Renal cortex interstitium (tissue), 11 donors: ENCODE measurements around the gene GRIP1. TPM values are rescaled to one million over a fixed set of nuclear protein-coding genes. Genes with fewer than 3 reads are reported as not detected.

Experiments used
- DNase-seq, 11 donors: peaks; one replicate each; pipeline ENCODE4 v3.0.0-alpha.2; 2013; ENCODE audit warnings: low read depth in 9 of 11, low spot score in 4 of 11; ENCODE audit errors: extremely low read depth in 1 of 11
- polyA plus RNA-seq, 3 donors: library from polyadenylated mRNA; unstranded; fragments of 120-200 nt; gene quantifications; one replicate each; pipeline ENCODE4 v1.2.1, GENCODE V29; 2013; ENCODE audit not compliant: insufficient read length in 3 of 3

GRIP1 gene
- polyA plus RNA-seq, 3 donors, result 23.0 to 27.4 (median 26.7) TPM

DNA sequence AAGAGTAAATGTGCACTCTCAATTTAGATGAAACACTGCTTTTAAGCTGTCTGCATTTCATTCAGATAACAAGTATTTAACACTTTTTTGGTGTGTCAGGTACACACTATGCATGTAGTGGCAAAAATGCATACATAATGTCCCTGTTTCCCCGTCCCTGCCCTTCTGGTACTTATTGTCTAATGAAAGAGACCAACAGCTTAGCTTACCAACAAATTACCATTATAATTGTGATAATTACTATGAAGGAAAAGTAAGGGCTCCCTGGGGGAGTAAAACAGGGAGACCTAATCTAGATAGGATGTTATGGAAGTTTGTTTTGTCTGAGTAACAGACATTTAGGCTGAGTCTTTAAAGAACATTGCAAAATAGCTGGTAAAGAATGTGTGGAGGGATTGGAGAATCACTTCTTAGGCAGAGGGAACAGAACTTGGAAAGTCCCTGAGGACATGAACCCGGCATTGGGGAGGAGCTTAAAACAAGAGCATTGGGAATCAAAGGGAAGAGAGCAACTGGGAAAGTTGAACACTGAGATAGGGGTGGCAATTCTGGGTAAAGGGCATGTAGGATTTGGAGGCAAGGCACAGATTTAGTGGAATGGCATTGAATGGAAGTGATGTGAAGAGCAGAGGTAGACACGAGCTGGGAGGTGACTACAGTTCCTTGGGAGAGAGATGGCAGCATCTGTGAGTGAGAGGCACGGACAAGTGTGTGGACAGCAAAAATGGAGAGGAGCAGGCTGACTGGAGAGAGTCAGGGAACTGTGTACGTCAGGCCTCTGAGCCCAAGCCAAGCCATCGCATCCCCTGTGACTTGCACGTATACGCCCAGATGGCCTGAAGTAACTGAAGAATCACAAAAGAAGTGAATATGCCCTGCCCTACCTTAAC is 181.6 kb downstream of the GRIP1 start:
- DNase-seq, result no peak

DNA sequence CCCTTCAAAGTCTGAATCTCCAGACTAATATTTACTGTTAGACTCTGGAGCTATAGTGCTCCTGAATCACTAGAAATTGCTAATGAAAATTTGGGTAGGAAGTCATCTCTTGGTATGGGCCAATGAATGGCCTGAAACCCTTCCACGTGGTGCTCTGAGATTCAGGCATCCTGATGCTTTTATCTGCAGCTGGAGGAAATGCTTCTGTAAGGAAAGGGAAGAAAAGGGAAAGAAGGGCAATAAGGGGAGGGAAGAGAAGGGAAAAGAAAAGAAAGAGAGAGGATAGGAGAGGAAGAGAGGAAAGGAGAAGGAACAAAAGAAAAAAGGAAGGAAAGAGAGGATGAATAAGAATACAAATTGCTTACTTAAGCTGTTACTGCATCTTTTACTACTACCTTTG is 182.3 kb downstream of the GRIP1 start:
- DNase-seq, result no peak

DNA sequence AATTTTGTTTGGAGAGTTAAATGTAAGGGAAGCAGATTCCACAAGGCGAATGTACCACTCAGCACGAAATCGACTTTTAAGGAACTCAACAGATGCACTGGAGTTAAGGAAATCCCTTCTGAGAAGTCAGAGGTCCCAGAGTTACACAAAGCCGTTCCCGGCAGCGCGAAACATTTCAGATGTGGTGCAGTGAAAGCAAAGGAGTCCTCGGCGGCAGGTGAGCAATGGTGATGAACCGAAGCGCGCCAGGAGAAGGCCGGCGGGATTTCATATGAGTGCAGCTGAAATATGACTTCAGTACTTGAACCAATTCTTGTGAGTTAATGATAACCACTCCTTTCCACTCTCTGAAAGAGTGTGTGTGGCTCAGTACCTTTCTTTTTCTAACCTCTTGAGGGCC is 183.2 kb downstream of the GRIP1 start:
- no peak for DNase-seq

DNA sequence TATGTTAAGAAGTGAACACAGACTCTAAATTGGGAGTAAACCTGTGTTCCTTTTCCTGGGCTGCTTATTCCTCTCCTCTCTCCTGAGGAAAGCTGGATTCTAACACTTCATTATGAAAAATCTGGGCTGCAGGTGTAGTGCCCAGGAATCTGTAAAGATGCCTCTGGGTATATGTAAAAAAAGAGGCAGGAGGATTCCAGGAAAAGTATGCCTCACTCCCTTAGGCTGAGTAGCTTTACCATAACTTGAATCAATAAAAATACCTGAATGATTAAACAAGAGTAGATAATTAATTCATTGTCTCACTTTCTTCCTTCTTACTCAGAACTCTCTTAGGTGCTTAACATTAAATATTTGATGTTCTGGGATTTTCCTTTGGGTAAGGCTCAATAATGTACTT is 185.1 kb downstream of the GRIP1 start:
- DNase-seq, result no peak

DNA sequence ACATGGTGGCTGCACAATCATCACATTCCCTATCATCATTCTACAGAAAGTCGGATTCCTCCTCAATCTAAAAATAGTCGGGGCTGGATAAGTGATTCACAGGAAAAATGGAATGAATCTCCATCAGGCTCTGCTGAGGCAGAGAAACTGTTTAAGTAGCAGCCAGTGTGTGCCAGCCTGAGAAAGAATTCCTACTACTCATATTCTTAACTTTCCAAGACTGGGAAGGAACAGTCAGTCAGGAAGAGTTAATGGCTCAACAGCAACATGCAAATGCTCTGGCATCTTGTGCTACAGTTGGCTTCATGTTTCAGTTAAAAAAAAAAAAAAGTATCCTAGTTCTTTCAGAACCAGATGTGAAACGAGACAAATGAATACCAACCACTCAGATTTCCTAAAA is 187.0 kb downstream of the GRIP1 start:
- DNase-seq, result no peak

DNA sequence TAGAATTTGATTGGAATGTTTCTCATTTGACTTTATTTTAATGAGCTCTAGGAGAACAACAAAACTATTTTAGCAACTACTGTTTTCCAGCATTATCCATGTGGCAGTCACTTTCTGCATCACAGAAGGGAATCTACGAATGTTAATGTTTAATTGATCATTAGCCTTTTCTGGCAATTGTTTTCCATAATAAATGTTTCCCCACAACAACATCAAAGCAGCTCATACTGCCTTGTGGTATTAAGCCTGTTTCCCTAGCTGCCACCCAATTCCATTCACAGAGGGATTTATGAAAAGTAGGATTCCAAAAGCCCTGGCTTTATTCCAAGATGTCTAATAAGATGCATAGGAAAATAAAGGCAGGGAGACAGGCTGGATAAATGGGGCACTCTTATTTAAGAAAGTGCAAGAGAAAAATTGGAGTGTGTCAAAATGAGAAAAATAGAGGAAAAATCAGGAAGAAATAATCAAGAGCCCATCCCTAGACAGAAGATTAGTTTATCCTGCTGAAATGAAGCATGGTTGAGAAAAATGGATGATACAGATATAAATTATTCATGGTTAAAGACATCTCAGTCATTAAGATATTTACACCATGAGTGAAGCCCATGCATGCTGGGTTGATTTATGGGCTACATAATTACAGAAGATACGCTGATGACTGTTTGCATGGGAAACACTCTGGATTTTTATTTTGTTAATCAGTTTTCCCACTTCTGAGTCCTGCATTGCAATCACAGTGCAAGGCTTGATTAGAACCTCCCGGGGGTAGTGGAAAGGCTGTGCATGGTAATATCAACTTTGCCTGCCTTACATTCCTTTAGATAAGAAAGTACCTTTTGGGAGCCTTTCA is 196.3 kb downstream of the GRIP1 start:
- DNase-seq, result no peak

DNA sequence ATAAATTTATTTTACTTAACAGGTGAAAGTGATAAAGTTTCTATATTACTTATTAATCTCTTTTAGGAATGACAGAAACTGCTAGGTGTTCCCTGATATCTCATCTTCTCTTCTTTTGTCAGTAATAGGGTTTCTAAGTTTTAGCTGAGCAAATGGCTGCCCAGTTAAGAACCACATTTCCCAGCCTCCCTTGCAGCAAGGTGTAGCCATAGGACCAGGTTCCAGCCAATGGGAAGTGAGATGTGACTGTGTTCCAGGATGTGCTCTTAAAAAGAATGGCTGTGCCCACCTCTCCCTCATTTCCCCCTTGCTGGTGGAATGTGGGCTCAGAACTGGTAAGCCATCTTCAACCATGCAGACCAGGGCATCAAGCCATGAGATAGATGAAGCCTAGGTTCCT is 210.9 kb downstream of the GRIP1 start:
- DNase-seq, result no peak

DNA sequence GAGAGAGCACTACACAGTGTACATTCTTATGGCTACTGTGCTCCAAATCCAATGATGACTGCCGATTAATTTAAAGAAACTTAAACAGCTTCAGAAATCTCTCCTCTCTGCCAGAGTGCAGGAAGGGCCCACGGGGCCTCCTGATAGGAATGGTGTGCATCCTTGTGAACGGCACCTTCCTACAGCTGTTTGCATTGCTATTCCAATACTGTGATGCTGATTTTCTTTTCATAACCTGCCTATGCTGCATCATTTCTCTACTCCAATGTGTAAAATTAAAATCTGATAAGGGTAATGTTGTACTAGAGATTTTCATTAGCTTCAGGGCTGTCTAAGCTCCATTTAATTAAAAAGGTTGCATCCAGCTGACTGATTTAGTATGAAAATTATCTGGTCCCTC is 217.5 kb downstream of the GRIP1 start:
- no peak for DNase-seq

DNA sequence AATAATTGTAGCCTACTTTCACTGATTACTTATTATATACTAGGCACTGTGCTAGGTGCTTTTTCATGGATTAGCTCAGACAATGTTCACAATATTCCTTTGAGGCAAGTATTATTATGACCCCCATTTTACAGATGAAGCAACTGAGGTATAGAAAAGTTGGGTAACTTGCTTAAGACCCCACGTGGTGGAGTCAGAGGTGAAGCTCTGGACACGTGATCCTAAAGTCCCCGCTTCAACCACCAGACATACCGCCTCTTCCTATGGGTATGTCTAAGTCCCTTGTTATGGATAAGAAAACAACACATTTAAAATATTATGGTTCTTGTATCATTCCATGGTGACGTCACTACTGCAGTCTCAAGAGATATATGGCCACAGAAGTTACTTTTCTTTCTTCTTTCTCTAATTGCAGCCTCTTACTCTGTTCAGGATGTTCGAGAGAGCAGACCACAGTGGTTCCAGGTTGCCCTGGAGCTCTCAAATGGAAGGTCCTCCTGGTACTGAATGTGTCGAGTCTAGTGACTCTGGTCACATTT is 218.9 kb downstream of the GRIP1 start:
- DNase-seq, result no peak

DNA sequence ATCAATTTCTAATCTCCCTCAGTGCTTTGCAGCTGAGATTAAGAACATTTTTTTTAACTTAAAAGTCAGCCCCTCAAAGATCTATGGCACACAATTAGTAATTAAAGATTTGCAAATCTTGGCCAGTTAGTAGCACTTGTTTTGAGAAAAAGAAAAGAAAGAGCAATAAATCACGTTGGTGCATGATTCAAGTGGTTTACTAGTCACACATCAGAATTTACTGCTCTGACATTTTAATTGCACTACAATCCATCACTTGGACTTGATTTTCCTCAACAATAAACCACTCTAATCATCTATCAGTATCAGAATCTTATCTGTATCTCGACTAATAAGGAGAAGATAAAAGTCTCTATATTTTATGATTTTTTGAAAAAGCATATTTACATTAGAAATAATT is 222.3 kb downstream of the GRIP1 start:
- DNase-seq, result peak in 1 of 11 donors; percentile 4

DNA sequence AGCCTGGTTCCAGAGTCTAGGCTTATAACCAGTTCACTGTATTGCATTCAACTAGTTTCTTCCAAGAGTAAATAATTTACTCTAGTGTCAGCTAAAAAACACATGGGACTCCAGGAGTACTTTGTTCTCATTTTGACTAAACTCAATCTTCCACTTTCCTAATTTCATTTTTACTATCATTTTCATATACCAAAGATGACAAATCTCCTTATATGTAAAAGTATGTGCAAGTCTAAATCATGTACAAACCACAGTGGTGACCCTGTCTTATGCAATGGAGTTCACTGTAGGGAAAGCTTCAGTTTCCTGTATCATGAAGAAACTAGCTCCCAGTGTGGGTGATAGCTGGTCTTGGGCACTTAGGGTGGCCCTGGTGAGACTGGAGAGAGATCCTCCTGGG is 225.0 kb downstream of the GRIP1 start:
- no peak for DNase-seq

DNA sequence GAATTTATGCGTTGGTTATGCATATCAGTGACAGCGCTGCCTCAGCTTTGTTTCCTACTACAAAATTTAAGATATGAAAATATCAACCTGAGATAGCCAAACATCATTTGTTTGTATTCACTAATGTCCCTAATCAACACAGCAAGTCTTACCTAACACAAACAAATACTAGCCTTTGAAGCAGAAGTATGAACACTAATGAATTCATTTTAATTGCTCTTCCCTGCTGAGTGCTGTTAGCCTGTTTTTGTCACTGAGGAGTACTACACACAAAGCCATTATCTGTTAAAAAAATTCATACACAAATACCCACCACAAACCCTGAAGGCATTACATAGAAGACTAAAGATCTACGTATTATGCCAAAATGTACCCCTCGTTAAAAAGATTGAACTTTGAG is 225.8 kb downstream of the GRIP1 start:
- no peak for DNase-seq

DNA sequence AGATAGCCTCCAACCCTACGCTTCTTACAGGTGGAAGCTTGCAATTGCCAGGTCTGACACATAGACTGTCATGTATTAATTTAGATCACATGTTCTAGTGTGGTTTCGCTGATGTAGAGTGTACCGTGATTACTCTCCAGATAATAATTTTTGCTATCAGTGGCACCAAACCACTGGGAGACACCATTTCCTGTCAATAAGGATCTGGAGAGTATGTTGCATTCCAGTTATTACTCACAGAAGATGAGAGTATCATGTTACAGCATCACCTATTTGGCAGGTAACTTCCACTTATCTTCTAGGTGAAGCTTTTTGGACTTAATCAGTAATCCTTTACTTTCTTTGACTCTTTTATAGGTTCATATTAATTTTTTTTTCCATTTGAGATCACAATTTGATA is 229.3 kb downstream of the GRIP1 start:
- DNase-seq, result no peak

DNA sequence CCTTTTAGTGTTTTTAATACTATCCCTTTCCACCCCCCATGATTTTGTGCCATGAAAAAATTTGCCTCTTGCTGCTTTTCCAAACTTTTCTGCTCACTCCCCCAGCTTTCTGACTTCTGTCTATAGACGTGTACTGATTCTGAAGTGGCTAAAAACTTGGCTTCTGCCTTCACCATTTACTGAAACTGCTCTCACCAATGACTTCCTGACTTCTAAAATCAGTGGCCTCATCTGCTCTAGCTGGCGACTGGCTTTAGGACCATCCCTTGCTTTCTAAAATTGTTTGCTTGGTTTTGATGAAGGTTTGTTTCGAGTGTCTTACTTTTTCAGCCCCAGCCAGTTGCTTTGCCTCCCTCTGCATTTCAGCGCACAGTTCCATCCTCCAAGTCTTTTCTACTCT is 231.2 kb downstream of the GRIP1 start:
- DNase-seq, result no peak

DNA sequence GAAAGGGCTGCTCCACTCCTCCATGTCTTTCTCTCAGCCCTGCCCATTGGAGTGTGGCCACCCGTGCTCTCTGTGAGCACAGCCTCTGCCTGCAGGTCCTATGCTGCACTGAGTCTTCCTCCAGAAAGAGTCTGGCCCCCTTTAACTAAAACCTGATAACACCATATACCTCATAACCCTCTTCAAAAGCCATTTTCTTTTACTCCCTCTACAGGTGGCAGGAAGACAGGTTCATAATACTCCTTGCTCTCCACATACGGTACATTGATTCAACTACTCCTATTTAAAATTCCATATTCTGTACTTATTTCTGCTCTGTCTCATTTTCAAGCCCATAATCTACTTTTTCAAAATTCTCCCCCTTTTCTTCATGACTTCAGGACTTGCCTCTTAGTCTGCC is 232.6 kb downstream of the GRIP1 start:
- DNase-seq, result no peak

DNA sequence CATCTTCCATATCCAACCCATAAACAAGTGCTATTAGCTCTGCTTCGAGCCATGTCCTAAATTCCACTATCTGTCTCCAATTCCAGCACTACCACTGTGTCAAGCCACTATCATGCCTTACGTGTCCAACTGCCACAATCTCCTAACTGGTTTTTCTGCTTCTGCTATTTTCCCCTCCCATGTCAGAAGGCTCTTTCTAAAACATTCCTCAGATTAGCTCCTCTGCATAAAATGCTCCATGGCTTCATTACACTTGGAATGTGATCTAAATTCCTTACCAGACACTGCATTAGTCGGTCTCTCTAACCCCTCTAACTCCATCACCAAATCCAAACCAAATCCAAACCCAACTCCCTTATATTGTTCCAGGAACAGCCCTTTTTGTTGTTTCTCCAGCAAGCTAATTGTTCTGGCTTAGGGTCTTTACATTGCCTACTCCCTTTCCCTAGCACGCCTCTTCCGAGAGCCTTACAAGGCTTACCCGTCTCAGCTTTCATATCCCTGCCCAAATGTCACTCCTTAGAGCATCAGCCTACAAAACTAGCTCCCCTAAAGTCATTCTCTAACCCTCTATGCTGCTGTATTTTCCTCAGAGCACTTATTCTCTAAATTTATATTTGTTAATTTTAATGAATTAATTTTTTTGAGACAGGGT is 236.8 kb downstream of the GRIP1 start:
- DNase-seq, result no peak

DNA sequence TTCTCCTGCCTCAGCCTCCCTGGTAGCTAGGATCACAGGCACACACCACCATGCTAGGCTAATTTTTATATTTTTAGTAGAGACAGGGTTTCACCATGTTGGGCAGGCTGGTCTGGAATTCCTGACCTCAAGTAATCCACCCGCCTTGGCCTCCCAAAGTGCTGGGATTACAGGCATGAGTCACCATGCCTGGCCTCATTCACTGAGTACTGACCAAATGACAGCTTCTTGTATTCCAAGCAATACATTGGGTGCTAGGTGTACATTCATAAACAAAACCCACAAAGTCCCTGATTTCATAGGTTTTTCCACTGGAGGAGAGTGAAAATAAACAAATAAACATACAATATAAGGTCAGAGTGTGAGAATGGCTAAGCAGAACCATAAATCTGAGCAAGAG is 240.3 kb downstream of the GRIP1 start:
- no peak for DNase-seq

DNA sequence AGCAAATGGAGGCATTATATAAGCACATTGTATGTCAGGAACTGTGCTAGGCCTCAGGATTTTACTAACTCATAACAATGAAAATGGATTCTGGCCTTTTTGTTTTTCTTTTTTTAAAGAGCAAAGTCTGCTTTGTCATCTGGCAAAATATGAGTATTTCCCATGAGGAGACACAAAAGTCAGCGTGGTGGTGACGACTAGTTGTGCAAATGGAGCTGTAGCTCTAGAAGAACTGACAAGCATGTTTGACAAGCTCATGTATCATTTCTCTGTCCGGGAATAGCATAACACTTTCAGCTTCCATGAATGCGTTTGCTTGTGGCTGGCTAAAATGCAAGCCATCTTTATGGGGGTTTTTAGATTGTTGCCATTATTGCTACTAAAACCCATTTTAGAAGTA is 248.8 kb downstream of the GRIP1 start:
- DNase-seq, result no peak

DNA sequence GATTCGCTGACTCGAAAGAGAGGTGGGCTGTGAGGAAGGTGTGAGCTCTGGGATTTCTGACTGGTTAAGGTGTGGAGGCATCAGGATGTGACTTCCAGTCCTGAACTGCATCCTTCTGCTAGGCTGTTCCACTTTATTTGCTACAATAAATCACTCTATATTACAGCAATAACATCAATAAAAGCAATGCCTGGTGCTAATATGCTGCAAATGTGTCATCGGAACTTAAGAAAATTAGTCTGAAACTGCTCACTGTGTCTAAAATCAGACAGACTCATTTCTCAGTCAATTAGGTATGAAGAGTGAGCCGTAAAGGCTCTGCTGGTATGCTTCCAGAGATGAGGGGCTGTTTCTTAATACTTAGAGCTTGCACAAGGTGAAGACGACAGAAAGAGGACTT is 250.0 kb downstream of the GRIP1 start:
- DNase-seq, result no peak

DNA sequence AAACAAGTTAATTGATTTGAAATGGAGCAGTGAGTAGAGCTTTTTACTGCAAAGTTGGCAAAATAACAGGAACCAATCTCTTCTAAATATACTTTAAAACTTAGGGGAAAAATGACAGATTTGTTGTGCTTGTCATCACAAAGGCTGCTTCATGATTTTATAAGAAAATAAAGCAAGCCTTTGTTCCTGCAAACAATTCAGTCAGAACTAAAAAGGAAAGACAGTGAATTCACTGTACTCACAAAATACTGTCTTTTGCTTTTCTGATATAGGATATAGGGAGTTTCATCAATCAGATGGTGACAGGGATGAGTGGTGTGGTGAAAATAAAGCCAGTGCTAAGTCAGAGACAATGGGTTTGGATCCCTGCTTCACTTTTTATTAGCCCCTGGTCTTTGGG is 250.6 kb downstream of the GRIP1 start:
- no peak for DNase-seq
